GM12878 (cell line): ENCODE data around the gene DEF6. TPM values are rescaled to one million over a fixed set of nuclear protein-coding genes. Genes with fewer than 3 reads are reported as not detected.
A peak's percentile ranks its signal among the peaks of the same experiment; 100 is the strongest.

ENCODE experiments used
- BCL11A ChIP-seq: IDR thresholded peaks from 2 replicates; pipeline ENCODE4 v1.6.1; 2011; ENCODE audit warnings: low read depth, low read length
- BCL3 ChIP-seq: IDR thresholded peaks from 2 replicates; pipeline ENCODE4 v1.6.1; 2011; ENCODE audit warnings: borderline replicate concordance, low read depth, mild to moderate bottlenecking, moderate library complexity, low read length; ENCODE audit not compliant: insufficient read depth, poor library complexity, severe bottlenecking
- MLLT1 ChIP-seq: fragments of 450-650 bp; IDR thresholded peaks from 2 replicates; pipeline ENCODE4 v1.6.1; 2016; ENCODE audit warnings: mild to moderate bottlenecking
- ZBED1 ChIP-seq: IDR thresholded peaks from 2 replicates; pipeline ENCODE4 v1.6.1; 2016; ENCODE audit warnings: borderline replicate concordance
- ZNF384 ChIP-seq: IDR thresholded peaks from 2 replicates; pipeline ENCODE4 v1.6.1; 2012; ENCODE audit warnings: low read depth, mild to moderate bottlenecking, low read length, improper control_type of control experiment, borderline replicate concordance
- polyA plus RNA-seq, 11 experiments: library from polyadenylated mRNA; depleted of rRNA in 4 of 11; unstranded in 6 of 11; stranded (reverse) in 5 of 11; fragments of >200 nt; fragmentation: Nextera tagmentation in 4 of 11; fragmentation: Illumina TruSeq in 1 of 11; extraction: Ambion mirVana in 4 of 11; extraction: Trizol in 1 of 11; gene quantifications; 1 replicate in 1 of 11; 2 replicates in 10 of 11; pipeline versions ENCODE4 v1.2.1 to v1.2.3, GENCODE V29; 2011 to 2016; ENCODE audit warnings: inconsistent platforms in 2 of 11, missing spikeins in 2 of 11, low read depth in 1 of 11
- total RNA-seq, 4 experiments: library from RNA; depleted of rRNA in 3 of 4; stranded (reverse); fragments of >200 nt in 3 of 4; fragmentation: Illumina TruSeq in 1 of 4; extraction: Trizol in 1 of 4; gene quantifications; 2 replicates each; pipeline versions ENCODE4 v1.2.1 to v1.2.3, GENCODE V29; 2013 to 2021
- TF ChIP-seq, protein P1 (sequence below): IDR thresholded peaks from 2 replicates; pipeline ENCODE4 v1.6.1; 2012; ENCODE audit warnings: improper control_type of control experiment, low read depth, low read length; ENCODE audit not compliant: insufficient replicate concordance
- TF ChIP-seq, protein P2 (sequence below): fragments of 450-650 bp; IDR thresholded peaks from 2 replicates; pipeline ENCODE4 v1.6.1; 2018; ENCODE audit warnings: mild to moderate bottlenecking, low read depth, moderate library complexity; ENCODE audit not compliant: partially characterized antibody
- TF ChIP-seq, protein P3 (sequence below): fragments of 450-650 bp; IDR thresholded peaks from 2 replicates; pipeline ENCODE4 v1.6.1; 2017; ENCODE audit warnings: mild to moderate bottlenecking, moderate library complexity

The DEF6 gene
- total and polyA plus RNA-seq, 10 of the 15 experiments (the other 5 are each of a cell fraction or from before 2014, with no cell fraction given) = 3.3 to 69.5 (median 48.8) TPM

- TF ChIP-seq, protein P1, sequence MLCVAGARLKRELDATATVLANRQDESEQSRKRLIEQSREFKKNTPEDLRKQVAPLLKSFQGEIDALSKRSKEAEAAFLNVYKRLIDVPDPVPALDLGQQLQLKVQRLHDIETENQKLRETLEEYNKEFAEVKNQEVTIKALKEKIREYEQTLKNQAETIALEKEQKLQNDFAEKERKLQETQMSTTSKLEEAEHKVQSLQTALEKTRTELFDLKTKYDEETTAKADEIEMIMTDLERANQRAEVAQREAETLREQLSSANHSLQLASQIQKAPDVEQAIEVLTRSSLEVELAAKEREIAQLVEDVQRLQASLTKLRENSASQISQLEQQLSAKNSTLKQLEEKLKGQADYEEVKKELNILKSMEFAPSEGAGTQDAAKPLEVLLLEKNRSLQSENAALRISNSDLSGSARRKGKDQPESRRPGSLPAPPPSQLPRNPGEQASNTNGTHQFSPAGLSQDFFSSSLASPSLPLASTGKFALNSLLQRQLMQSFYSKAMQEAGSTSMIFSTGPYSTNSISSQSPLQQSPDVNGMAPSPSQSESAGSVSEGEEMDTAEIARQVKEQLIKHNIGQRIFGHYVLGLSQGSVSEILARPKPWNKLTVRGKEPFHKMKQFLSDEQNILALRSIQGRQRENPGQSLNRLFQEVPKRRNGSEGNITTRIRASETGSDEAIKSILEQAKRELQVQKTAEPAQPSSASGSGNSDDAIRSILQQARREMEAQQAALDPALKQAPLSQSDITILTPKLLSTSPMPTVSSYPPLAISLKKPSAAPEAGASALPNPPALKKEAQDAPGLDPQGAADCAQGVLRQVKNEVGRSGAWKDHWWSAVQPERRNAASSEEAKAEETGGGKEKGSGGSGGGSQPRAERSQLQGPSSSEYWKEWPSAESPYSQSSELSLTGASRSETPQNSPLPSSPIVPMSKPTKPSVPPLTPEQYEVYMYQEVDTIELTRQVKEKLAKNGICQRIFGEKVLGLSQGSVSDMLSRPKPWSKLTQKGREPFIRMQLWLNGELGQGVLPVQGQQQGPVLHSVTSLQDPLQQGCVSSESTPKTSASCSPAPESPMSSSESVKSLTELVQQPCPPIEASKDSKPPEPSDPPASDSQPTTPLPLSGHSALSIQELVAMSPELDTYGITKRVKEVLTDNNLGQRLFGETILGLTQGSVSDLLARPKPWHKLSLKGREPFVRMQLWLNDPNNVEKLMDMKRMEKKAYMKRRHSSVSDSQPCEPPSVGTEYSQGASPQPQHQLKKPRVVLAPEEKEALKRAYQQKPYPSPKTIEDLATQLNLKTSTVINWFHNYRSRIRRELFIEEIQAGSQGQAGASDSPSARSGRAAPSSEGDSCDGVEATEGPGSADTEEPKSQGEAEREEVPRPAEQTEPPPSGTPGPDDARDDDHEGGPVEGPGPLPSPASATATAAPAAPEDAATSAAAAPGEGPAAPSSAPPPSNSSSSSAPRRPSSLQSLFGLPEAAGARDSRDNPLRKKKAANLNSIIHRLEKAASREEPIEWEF = no peak
- no peak for TF ChIP-seq ZBED1
- TF ChIP-seq BCL11A = no peak
- no peak for TF ChIP-seq ZNF384
- TF ChIP-seq, protein P2, sequence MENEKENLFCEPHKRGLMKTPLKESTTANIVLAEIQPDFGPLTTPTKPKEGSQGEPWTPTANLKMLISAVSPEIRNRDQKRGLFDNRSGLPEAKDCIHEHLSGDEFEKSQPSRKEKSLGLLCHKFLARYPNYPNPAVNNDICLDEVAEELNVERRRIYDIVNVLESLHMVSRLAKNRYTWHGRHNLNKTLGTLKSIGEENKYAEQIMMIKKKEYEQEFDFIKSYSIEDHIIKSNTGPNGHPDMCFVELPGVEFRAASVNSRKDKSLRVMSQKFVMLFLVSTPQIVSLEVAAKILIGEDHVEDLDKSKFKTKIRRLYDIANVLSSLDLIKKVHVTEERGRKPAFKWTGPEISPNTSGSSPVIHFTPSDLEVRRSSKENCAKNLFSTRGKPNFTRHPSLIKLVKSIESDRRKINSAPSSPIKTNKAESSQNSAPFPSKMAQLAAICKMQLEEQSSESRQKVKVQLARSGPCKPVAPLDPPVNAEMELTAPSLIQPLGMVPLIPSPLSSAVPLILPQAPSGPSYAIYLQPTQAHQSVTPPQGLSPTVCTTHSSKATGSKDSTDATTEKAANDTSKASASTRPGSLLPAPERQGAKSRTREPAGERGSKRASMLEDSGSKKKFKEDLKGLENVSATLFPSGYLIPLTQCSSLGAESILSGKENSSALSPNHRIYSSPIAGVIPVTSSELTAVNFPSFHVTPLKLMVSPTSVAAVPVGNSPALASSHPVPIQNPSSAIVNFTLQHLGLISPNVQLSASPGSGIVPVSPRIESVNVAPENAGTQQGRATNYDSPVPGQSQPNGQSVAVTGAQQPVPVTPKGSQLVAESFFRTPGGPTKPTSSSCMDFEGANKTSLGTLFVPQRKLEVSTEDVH = no peak
- TF ChIP-seq MLLT1 = no peak
- TF ChIP-seq, protein P3, sequence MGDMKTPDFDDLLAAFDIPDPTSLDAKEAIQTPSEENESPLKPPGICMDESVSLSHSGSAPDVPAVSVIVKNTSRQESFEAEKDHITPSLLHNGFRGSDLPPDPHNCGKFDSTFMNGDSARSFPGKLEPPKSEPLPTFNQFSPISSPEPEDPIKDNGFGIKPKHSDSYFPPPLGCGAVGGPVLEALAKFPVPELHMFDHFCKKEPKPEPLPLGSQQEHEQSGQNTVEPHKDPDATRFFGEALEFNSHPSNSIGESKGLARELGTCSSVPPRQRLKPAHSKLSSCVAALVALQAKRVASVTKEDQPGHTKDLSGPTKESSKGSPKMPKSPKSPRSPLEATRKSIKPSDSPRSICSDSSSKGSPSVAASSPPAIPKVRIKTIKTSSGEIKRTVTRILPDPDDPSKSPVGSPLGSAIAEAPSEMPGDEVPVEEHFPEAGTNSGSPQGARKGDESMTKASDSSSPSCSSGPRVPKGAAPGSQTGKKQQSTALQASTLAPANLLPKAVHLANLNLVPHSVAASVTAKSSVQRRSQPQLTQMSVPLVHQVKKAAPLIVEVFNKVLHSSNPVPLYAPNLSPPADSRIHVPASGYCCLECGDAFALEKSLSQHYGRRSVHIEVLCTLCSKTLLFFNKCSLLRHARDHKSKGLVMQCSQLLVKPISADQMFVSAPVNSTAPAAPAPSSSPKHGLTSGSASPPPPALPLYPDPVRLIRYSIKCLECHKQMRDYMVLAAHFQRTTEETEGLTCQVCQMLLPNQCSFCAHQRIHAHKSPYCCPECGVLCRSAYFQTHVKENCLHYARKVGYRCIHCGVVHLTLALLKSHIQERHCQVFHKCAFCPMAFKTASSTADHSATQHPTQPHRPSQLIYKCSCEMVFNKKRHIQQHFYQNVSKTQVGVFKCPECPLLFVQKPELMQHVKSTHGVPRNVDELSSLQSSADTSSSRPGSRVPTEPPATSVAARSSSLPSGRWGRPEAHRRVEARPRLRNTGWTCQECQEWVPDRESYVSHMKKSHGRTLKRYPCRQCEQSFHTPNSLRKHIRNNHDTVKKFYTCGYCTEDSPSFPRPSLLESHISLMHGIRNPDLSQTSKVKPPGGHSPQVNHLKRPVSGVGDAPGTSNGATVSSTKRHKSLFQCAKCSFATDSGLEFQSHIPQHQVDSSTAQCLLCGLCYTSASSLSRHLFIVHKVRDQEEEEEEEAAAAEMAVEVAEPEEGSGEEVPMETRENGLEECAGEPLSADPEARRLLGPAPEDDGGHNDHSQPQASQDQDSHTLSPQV = peak; percentile 68; the same call in 1 of the 2 replicates
- no peak for TF ChIP-seq BCL3
Observed at GRCh38 chr6:35342258-35343091, 44.9 kb downstream of the DEF6 start, which contains the start of gene PPARD (continued).
